ENCODE measurements around the gene AP3B1.

GRCh38 chr5:78287833-78288232 is 6.7 kb downstream of the AP3B1 start:
- TF ChIP-seq CTCF (IDR thresholded peaks at IDR 0.05) (no peak), ELF1 (IDR thresholded peaks at IDR 0.05) (no peak; the same call in 1 of the 2 replicates)
